ENCODE measurements around the gene SMLR1.

Gene SMLR1

GRCh38 chr6:130852844-130853554 is 25.8 kb downstream of the SMLR1 start:
- DNase-seq: no peak

GRCh38 chr6:130853555-130854183 is 26.5 kb downstream of the SMLR1 start:
- DNase-seq: no peak

- DNase-seq: no peak
These were observed 30.8 kb downstream of the SMLR1 start for GRCh38 chr6:130858054-130858453.

- DNase-seq: no peak
These were observed 31.4 kb downstream of the SMLR1 start for GRCh38 chr6:130858498-130859160.

GRCh38 chr6:130859161-130859867 is 32.1 kb downstream of the SMLR1 start:
- DNase-seq: no peak

- DNase-seq: no peak
These were observed 35.2 kb downstream of the SMLR1 start for GRCh38 chr6:130862370-130862769.

- DNase-seq: no peak
These were observed 36.4 kb downstream of the SMLR1 start for GRCh38 chr6:130863415-130864230.

- DNase-seq: no peak
These were observed 37.1 kb downstream of the SMLR1 start for GRCh38 chr6:130864344-130864743.

- no peak for DNase-seq
These were observed 38.6 kb downstream of the SMLR1 start for GRCh38 chr6:130865793-130866192.

- no peak for DNase-seq
These were observed 42.5 kb downstream of the SMLR1 start for GRCh38 chr6:130869681-130870080.

- DNase-seq: no peak
These were observed 43.1 kb downstream of the SMLR1 start for GRCh38 chr6:130870179-130870880.

GRCh38 chr6:130872250-130873095 is 45.3 kb downstream of the SMLR1 start:
- peak; percentile 57 to 62 for DNase-seq

GRCh38 chr6:130873746-130874145 is 46.5 kb downstream of the SMLR1 start:
- DNase-seq: no peak

GRCh38 chr6:130879826-130880225 is 52.6 kb downstream of the SMLR1 start:
- no peak for DNase-seq

- no peak for DNase-seq
These were observed 55.2 kb downstream of the SMLR1 start for GRCh38 chr6:130882370-130882769.

- peak; percentile 76 to 83 for DNase-seq
These were observed 58.4 kb downstream of the SMLR1 start for GRCh38 chr6:130885392-130886192.
